ENCODE results near the gene RALGPS1.

The RALGPS1 gene

DNA sequence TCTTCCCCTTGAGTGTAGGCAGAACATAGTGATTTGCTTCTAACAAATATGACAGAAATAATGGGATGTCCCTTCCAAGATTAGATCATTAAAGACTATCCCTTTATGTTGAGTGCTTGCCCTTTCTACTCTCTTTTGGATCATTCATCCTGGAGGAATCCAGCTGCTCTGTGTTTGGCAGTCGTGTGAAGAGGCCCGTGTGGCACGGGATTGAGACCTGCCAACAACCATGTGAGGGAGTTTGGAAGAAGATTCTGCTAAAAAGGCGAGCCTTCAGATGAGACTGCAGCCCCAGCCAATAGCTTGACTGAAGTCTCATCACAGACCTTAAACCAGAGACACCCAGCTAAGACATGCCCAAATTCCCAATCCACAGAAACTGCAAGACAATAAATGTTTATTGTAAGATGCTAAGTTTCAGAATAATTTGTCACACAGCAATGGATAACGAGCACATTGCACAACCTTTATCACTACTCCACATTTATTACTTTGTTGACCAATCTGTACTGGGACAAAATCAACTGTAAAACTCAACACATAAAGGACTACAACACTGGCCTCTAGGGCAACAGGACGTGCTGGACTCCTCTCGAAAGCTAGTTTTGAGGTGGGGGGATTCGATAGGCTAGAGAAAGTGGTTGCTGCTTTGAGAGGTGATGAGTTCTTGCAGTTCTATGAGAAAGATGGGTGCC, 165.0 kb downstream of the RALGPS1 start:
- no peak for DNase-seq (ENCODE audit: low read depth)

DNA sequence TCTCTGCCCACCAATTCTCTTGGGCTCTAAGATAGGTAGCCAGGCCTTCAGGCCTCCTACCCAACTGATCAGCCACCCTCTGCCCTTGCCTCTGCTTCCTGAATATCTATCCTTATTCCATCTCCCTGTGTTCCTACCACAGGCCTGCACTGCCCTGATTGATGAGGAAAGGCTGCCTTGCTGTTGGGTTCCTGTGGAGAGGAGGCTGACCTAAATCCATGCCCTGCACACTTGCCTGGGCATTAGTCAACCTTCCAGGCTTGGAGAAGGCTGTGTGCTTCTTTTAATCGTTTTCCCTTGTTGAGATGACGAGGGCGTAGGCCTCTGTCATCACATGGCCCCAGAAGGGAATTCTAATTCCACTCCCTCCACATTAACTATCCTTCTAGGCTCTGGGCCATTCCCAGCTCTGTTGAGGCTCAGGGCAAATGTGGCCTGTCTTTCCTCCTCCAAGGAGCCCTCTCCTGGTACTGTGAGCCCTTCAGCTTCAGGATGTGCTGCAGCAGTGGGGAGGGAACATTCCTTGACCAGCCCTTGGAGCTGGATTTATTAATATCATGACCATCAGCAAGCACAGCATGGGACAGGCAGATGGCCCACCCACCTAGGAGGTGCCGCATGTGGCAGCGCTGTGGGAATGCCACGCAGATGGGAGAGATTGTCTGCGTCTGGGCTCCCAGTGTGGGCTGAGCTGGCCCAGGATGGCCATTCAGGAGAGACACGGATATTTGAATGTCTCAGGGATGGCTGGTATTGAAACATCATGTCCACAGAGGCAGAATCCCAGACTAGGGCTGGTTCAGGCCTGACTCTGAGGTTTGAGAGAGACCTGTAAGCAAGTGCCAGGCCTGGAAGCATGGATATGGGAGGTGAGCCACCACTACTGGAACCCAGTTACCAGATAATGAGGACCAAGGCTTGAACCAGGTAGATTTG, 166.9 kb downstream of the RALGPS1 start:
- DNase-seq (ENCODE audit: low read depth), result no peak

- DNase-seq (ENCODE audit: low read depth), result no peak
Measured at GRCh38 chr9:127083138-127083980, 168.8 kb downstream of the RALGPS1 start.

GRCh38 chr9:127084076-127085039, 169.8 kb downstream of the RALGPS1 start:
- no peak for DNase-seq (ENCODE audit: low read depth)

- no peak for DNase-seq (ENCODE audit: low read depth)
Measured at GRCh38 chr9:127085186-127085585, 170.6 kb downstream of the RALGPS1 start.

DNA sequence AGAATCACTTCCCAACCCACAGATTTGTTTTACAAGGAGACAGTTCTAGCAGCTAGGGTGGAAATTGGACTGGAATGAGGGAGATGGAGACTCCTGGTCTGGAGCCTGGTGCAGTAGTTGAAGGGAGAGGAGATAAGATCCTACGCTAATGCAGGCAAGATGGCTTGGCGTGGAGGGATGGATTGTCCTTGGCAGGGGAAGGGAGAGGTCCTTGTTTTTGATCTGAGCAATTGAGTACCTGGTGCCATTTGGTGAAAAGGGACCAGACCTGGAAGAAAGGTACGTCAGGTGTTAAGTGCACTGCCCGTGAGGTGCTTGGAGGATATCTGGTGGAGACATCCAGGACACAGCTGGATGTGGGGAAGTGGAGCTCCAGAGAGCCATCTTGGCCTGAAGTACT, 172.2 kb downstream of the RALGPS1 start:
- DNase-seq (ENCODE audit: low read depth), result no peak

DNA sequence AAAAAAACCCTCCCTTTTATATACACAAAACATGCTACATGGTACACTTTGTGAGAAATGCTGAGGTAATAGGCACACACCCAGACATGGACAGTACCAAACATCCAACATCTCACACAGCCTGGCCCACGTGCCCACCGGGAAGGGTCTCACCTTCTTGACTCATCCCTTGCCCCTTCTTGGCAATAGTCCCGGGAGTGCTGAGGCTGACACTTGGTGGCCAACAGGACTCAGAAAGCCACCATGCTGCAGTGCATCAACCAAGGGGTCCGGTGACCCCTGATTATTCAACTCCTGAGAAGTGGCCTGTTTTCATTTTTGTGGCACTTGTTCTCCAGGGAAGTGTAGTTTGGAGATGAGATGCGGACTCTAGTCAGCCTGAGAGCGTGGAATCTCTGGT, 172.8 kb downstream of the RALGPS1 start:
- no peak for DNase-seq (ENCODE audit: low read depth)

DNA sequence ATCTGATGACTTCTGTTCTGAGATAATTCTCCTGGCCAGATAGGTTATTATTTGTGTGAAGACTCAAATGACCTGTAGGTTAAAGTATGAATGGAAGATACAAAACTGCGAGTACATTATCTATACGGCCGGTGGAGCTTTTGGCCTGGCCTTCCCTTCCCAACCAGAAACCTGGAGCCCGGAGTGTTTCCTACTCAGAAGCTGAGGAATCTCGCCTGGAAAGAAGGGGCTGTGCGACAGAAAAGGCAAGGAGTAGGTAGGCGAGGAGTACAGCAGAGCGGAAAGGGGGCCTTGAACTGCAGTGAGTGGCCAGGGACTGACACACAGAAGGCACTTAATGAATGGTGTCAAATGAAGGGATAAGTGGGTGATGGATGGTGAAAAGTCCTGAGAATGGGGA, 173.3 kb downstream of the RALGPS1 start:
- no peak for DNase-seq (ENCODE audit: low read depth)

DNA sequence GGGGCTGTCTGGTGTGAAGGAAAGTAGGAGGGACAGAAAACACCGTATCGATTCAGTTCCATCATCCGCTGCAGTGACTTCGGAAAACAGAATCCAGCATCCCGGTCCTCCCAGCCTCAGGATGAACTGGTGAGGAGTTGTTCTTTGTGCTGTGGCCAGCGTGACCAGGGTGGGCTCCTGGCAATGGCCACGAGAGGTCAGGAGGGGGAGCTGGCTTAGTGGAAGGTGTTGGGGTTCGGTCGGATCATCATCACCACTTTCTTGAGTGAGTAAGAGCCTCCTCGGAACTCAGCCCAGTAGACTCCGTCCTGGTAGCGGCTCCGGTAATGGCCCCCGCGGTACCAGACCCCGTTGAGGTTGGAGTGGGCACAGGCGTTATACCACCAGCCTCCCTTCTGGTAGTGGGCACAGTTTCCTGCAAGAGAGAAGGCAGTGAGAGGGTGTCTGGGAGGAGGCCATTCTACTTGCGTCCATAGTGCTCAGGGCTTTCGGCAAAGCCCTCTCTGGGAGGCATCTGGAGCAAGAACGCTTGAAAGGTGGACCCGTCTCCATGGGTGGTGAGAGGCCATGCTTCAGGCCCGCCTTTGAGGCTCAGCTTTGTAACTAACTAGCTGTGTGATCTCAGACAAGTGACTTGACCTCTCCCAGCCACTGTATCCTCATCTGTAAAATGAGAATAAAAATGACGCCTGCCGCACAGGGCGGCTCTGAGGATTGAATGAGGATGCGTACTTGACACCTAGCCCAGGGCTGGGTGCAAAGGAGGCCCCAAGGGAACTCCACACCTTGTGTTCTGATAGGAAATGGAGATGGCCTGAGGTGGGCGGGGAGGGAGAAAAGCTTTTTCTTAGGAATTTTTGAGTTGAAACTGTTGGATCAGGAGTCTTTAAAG, 174.4 kb downstream of the RALGPS1 start:
- no peak for DNase-seq (ENCODE audit: low read depth)

- no peak for DNase-seq (ENCODE audit: low read depth)
Measured at GRCh38 chr9:127089631-127090081, 175.1 kb downstream of the RALGPS1 start.

- no peak for DNase-seq (ENCODE audit: low read depth)
Measured at GRCh38 chr9:127090341-127090985, 175.9 kb downstream of the RALGPS1 start.

DNA sequence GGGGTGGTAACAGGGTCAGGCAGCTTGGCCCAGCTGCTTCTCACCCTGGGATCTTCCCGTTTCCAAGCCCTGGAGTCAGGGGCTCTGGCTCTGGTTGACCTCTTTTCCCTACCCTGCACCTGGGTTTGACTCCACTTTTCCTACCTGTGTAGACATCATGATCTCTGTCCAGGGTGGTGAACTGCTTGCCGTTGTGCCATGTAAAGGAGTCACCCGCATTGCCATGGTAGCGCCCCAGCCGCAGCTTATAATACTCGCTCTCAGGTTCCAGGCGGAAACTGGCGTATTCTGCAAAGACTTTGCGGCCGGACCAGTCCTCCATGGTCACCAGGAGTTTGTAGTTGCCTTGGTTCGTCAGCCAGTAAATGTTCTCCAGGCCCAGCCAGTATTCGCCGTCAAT, 176.9 kb downstream of the RALGPS1 start:
- no peak for DNase-seq (ENCODE audit: low read depth)

DNA sequence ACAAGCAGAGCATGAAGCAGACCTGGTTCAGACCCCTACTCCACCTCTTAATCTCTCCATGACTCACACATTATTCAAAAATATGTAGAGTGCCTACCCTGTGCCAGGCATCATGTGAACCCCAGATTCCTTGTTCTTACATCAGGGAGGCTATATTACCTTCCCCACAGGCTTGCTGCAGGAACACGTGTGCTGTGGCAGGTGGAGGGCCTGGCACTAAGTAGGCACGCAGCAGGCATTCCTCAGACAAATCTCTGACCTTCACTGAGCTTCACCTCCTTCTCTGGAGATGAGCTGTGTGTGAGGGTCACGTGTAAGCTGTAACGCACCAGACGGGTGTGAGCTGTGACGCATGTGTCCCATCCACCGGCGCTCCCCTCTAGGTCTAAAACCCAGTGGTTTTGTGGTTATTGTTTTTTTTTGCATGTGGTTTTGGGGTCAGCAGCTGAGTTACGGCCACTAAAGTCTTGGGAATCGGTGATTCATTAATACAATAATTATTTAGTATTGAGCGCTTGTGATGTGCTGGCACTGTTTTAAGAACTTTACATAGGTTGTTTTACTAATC, 177.5 kb downstream of the RALGPS1 start:
- DNase-seq (ENCODE audit: low read depth), result no peak

GRCh38 chr9:127093319-127094020, 178.9 kb downstream of the RALGPS1 start:
- DNase-seq (ENCODE audit: low read depth), result no peak

GRCh38 chr9:127095411-127095810, 180.8 kb downstream of the RALGPS1 start:
- DNase-seq (ENCODE audit: low read depth), result no peak

- DNase-seq (ENCODE audit: low read depth), result no peak
Measured at GRCh38 chr9:127096208-127096607, 181.6 kb downstream of the RALGPS1 start.

GRCh38 chr9:127097683-127098082, 183.1 kb downstream of the RALGPS1 start:
- DNase-seq (ENCODE audit: low read depth), result no peak

- DNase-seq (ENCODE audit: low read depth), result no peak
Measured at GRCh38 chr9:127098916-127099553, 184.5 kb downstream of the RALGPS1 start.
